Liver (tissue), 9 donors: ENCODE measurements around the gene IRF8. TPM values are rescaled to one million over a fixed set of nuclear protein-coding genes. Genes with fewer than 3 reads are reported as not detected.
A peak's percentile ranks its signal among the peaks of the same experiment; 100 is the strongest.
"Not testable (repeated sequence)": the region's sequence is repeated elsewhere in the genome, so short reads cannot be mapped to it uniquely, and the experiment has no call there.

ENCODE experiments used
- DNase-seq: peaks from one replicate; pipeline ENCODE4 v3.0.0-alpha.2; 2017; ENCODE audit warnings: low spot score
- H3K27ac ChIP-seq, 2 donors: one replicate each; pipeline ENCODE4 v1.7.0; 2013; ENCODE audit warnings: inconsistent platforms in 2 of 2, low read length in 2 of 2, control low read depth in 1 of 2, low read depth in 1 of 2, mild to moderate bottlenecking in 1 of 2
- H3K27me3 ChIP-seq, 4 donors: one replicate each; pipeline versions ENCODE4 v1.6.1 to v1.7.0; 2013; ENCODE audit warnings: low read length in 3 of 4, inconsistent platforms in 1 of 4, mild to moderate bottlenecking in 1 of 4, moderate library complexity in 1 of 4; ENCODE audit not compliant: control insufficient read depth in 4 of 4, insufficient read depth in 4 of 4
- H3K36me3 ChIP-seq, 4 donors: one replicate each; pipeline versions ENCODE4 v1.6.1 to v1.7.0; 2013; ENCODE audit warnings: low read length in 3 of 4, mild to moderate bottlenecking in 3 of 4, low read depth in 1 of 4, moderate library complexity in 1 of 4; ENCODE audit not compliant: control insufficient read depth in 4 of 4, insufficient read depth in 3 of 4
- H3K4me1 ChIP-seq, 4 donors: one replicate each; pipeline versions ENCODE4 v1.6.1 to v1.7.0; 2013; ENCODE audit warnings: low read length in 3 of 4, mild to moderate bottlenecking in 3 of 4, moderate library complexity in 1 of 4; ENCODE audit not compliant: control insufficient read depth in 4 of 4, insufficient read depth in 4 of 4
- H3K4me3 ChIP-seq, 3 donors: one replicate each; pipeline versions ENCODE4 v1.6.1 to v1.7.0; 2013; ENCODE audit warnings: low read length in 3 of 3, control low read depth in 1 of 3, low read depth in 1 of 3, mild to moderate bottlenecking in 1 of 3
- H3K9ac ChIP-seq, 2 donors: one replicate each; pipeline ENCODE4 v1.7.0; 2013; ENCODE audit warnings: low read length in 2 of 2, mild to moderate bottlenecking in 2 of 2, moderate library complexity in 2 of 2, control low read depth in 1 of 2, low read depth in 1 of 2
- H3K9me3 ChIP-seq, 4 donors: one replicate each; pipeline versions ENCODE4 v1.6.1 to v1.7.0; 2013; ENCODE audit warnings: low read length in 3 of 4; ENCODE audit not compliant: control insufficient read depth in 4 of 4
- ATF3 ChIP-seq: IDR thresholded peaks from 2 replicates; pipeline ENCODE4 v1.6.1; 2016; ENCODE audit warnings: antibody characterized with exemption
- CTCF ChIP-seq: fragments of 150-350 bp; IDR thresholded peaks from 2 replicates; pipeline ENCODE4 v1.5.1; 2017; ENCODE audit warnings: improper control_type of control experiment, low read depth, low read length; ENCODE audit not compliant: missing input control
- FOXA1 ChIP-seq: IDR thresholded peaks from 2 replicates; pipeline ENCODE4 v1.6.1; 2016; ENCODE audit warnings: antibody characterized with exemption
- HNF4A ChIP-seq, 2 donors: conservative IDR thresholded peaks; 2 replicates each; pipeline ENCODE4 v1.6.1; 2016; ENCODE audit warnings: antibody characterized with exemption in 2 of 2, mild to moderate bottlenecking in 2 of 2
- HNF4G ChIP-seq: IDR thresholded peaks from 2 replicates; pipeline ENCODE4 v1.6.1; 2016; ENCODE audit warnings: antibody characterized with exemption
- JUND ChIP-seq, 2 donors: IDR thresholded peaks; 2 replicates each; pipeline ENCODE4 v1.6.1; 2016; ENCODE audit warnings: antibody characterized with exemption in 2 of 2
- MAX ChIP-seq: IDR thresholded peaks from 2 replicates; pipeline ENCODE4 v1.6.1; 2016; ENCODE audit warnings: antibody characterized with exemption
- NR2F2 ChIP-seq: IDR thresholded peaks from 2 replicates; pipeline ENCODE4 v1.6.1; 2016; ENCODE audit warnings: antibody characterized with exemption
- RAD21 ChIP-seq, 2 donors: IDR thresholded peaks; 2 replicates each; pipeline ENCODE4 v1.6.1; 2016; ENCODE audit warnings: antibody characterized with exemption in 2 of 2, mild to moderate bottlenecking in 2 of 2
- REST ChIP-seq: IDR thresholded peaks from 2 replicates; pipeline ENCODE4 v1.6.1; 2016; ENCODE audit warnings: antibody characterized with exemption, mild to moderate bottlenecking
- RXRA ChIP-seq, 2 donors: IDR thresholded peaks; 2 replicates each; pipeline ENCODE4 v1.6.1; 2017 to 2018; ENCODE audit warnings: antibody characterized with exemption in 2 of 2, mild to moderate bottlenecking in 1 of 2
- SP1 ChIP-seq: IDR thresholded peaks from 2 replicates; pipeline ENCODE4 v1.6.1; 2018; ENCODE audit warnings: antibody characterized with exemption, mild to moderate bottlenecking
- TAF1 ChIP-seq: conservative IDR thresholded peaks from 2 replicates; pipeline ENCODE4 v1.6.1; 2016; ENCODE audit warnings: antibody characterized with exemption, mild to moderate bottlenecking
- YY1 ChIP-seq: IDR thresholded peaks from 2 replicates; pipeline ENCODE4 v1.6.1; 2016; ENCODE audit warnings: antibody characterized with exemption, mild to moderate bottlenecking
- WGBS: extraction: QIAGEN DNeasy Blood & Tissue Kit; methylation state at CpG from one replicate; pipeline ENCODE4 v1.1.7; 2013; 5-methylcytosine and 5-hydroxymethylcytosine counted together
- polyA plus RNA-seq, 2 donors: library from polyadenylated mRNA; stranded (reverse) in 1 of 2; unstranded in 1 of 2; fragments of 200-250 nt in 1 of 2; fragments of >200 nt in 1 of 2; fragmentation: Nextera tagmentation in 1 of 2; extraction: Ambion mirVana in 1 of 2; gene quantifications; one replicate each; pipeline versions ENCODE4 v1.2.1 to v1.2.3, GENCODE V29; 2013 to 2015
- total RNA-seq, 2 donors: library from RNA; depleted of rRNA; stranded (reverse); fragments of >200 nt; gene quantifications; one replicate each; pipeline ENCODE4 v1.2.3, GENCODE V29; 2014
- donor health status: healthy.
- donor health status: healthy.
- donor health status: healthy.
- donor health status: healthy.
- donor health status: healthy.

IRF8 gene
- total and polyA plus RNA-seq, 4 donors, result 5.1 to 25.8 (median 12.3) TPM

- H3K36me3 ChIP-seq, H3K27me3 ChIP-seq, H3K4me3 ChIP-seq, H3K9me3 ChIP-seq, DNase-seq, H3K9ac ChIP-seq: not testable (repeated sequence)
- peak; percentile 59 for TF ChIP-seq YY1
- TF ChIP-seq SP1, result peak; percentile 66
- peak; percentile 47 for TF ChIP-seq MAX
- peak; percentile 75 to 82 for TF ChIP-seq RXRA (IDR thresholded peaks at IDR 0.05)
- TF ChIP-seq NR2F2, result peak; percentile 90
- peak in 1 of 2 donors; percentile 42 for TF ChIP-seq RAD21 (IDR thresholded peaks at IDR 0.05)
- TF ChIP-seq HNF4G, result peak; percentile 81
- TF ChIP-seq JUND (IDR thresholded peaks at IDR 0.05), result peak; percentile 25 to 50
- peak; percentile 89 to 95 for TF ChIP-seq HNF4A (conservative IDR thresholded peaks at IDR 0.05)
- Histone ChIP-seq H3K27ac (peak overlapping the region; percentile 75), H3K4me1 (peaks cover 10 to 57% (median 34%) of the 10 kb centered on the region in 4 donors)
- 40% methylated on average over 10 of the region's 10 CpGs for WGBS
Observed at GRCh38 chr16:85942659-85943058, 43.7 kb downstream of the IRF8 start.

- H3K27me3 ChIP-seq, result no peaks in the 10 kb centered on the region
- WGBS, result 91% methylated on average over 2 of the region's 2 CpGs
Observed at GRCh38 chr16:85943711-85944110, 44.7 kb downstream of the IRF8 start.

GRCh38 chr16:85944572-85945423 lies 45.8 kb downstream of the IRF8 start:
- peaks cover 8 to 55% (median 34%) of the 10 kb centered on the region in 4 donors for H3K4me1 ChIP-seq
- no peak for DNase-seq
- TF ChIP-seq HNF4G, result peak; percentile 96
- no peak for TF ChIP-seq CTCF
- no peak for TF ChIP-seq REST
- no peak for TF ChIP-seq FOXA1
- peak; percentile 97 to 99 for TF ChIP-seq HNF4A (conservative IDR thresholded peaks at IDR 0.05)
- no peak for TF ChIP-seq ATF3
- TF ChIP-seq YY1, result peak; percentile 37
- TF ChIP-seq TAF1, result no peak
- peak; percentile 82 for TF ChIP-seq SP1
- TF ChIP-seq NR2F2, result peak; percentile 88
- peak; percentile 33 to 64 for TF ChIP-seq RAD21 (IDR thresholded peaks at IDR 0.05)
- TF ChIP-seq RXRA (IDR thresholded peaks at IDR 0.05), result peak; percentile 74 to 84

More at GRCh38 chr16:85943711-85944110, 44.7 kb downstream of the IRF8 start:
- no peak for DNase-seq
- Histone ChIP-seq H3K9me3 (no peaks in the 10 kb centered on the region), H3K36me3 (no peaks in the 10 kb centered on the region), H3K4me1 (peaks cover 10 to 61% (median 37%) of the 10 kb centered on the region in 4 donors), H3K4me3 (no peak overlapping the region), H3K9ac (no peak overlapping the region), H3K27ac (peak overlapping the region; percentile 8 to 45)
- TF ChIP-seq HNF4G, result no peak
- TF ChIP-seq CTCF, result no peak
- no peak for TF ChIP-seq JUND (IDR thresholded peaks at IDR 0.05)
- no peak for TF ChIP-seq HNF4A (conservative IDR thresholded peaks at IDR 0.05)

More at GRCh38 chr16:85944572-85945423, 45.8 kb downstream of the IRF8 start:
- Histone ChIP-seq H3K9me3 (no peaks in the 10 kb centered on the region), H3K27ac (peak overlapping the region; percentile 8 to 45), H3K9ac (no peak overlapping the region), H3K27me3 (no peaks in the 10 kb centered on the region), H3K36me3 (no peaks in the 10 kb centered on the region), H3K4me3 (no peak overlapping the region)
- WGBS, result 72% methylated on average over 7 of the region's 7 CpGs
